ENCODE data around the gene TEN1.

Gene TEN1

GRCh38 chr17:76014100-76014924 lies 35.3 kb downstream of the TEN1 start:
- Histone ChIP-seq H3K4me1 (ENCODE audit: control insufficient read depth, insufficient read depth, low read length, poor library complexity, severe bottlenecking) (no peaks in the 10 kb centered on the region), H3K27ac (ENCODE audit: insufficient read depth, low read length, poor library complexity, severe bottlenecking) (no peak overlapping the region), H3K9me3 (ENCODE audit: control insufficient read depth, low read length) (no peaks in the 10 kb centered on the region), H3K27me3 (replicated peaks; ENCODE audit: control insufficient read depth, insufficient read depth, low read length, poor library complexity, severe bottlenecking) (no peaks in the 10 kb centered on the region), H3K4me3 (ENCODE audit: insufficient read depth, low read depth, low read length, poor library complexity, severe bottlenecking) (no peak overlapping the region), H3K36me3 (ENCODE audit: control insufficient read depth, insufficient read depth, low read length) (no peaks in the 10 kb centered on the region)
- DNase-seq = peak; percentile 51 to 64 (median 51)

GRCh38 chr17:76014925-76015261 lies 35.9 kb downstream of the TEN1 start:
- H3K4me3 ChIP-seq (ENCODE audit: insufficient read depth, low read depth, low read length, poor library complexity, severe bottlenecking) = no peak overlapping the region
- H3K4me1 ChIP-seq (ENCODE audit: control insufficient read depth, insufficient read depth, low read length, poor library complexity, severe bottlenecking) = no peaks in the 10 kb centered on the region
- H3K27me3 ChIP-seq (replicated peaks; ENCODE audit: control insufficient read depth, insufficient read depth, low read length, poor library complexity, severe bottlenecking) = no peaks in the 10 kb centered on the region
- H3K27ac ChIP-seq (ENCODE audit: insufficient read depth, low read length, poor library complexity, severe bottlenecking) = no peak overlapping the region
- DNase-seq = no peak
- no peaks in the 10 kb centered on the region for H3K36me3 ChIP-seq (ENCODE audit: control insufficient read depth, insufficient read depth, low read length)
- no peaks in the 10 kb centered on the region for H3K9me3 ChIP-seq (ENCODE audit: control insufficient read depth, low read length)

DNA sequence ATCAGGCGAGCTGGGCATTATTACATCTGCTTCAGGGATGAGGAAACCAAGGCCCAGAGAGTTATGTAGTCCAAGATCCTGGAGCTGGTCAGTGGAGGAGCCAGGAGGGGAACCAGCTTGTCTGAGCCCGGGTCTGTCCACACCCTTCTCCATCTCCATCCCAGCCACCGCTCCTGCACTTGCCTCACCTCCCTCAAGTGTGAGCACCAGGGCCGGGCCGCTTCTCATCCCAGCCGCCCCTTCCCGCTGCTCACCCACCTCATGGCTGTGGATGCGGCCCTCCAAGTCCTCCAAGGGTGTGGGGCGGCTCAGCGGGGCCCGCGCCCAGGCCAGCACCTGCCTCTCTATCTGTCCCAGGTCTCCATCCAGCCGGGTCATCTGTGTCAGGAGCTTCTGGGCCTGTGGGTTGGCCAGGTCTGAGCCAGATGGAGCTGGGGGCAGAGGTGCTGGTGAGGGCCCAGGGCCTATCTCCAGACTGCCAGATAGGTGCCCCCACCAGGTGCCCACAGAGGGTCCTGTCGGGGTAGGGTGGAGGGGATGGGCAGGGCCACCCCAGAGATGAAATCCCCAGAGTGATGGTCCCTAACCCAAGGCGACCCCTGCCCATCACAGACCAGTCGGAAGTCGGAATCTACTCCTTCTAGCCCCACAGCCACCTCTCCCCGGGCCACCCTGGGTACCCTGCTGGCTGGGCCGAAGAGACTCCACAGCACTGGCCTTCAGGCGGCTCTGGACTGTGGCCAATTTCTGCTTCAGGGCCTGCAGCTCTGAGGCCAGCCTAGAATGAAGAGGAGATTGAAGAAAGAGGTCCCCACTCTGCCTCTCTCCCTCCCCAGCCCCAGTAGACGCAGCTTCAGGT lies 38.7 kb downstream of the TEN1 start:
- Histone ChIP-seq H3K27me3 (replicated peaks; ENCODE audit: control insufficient read depth, insufficient read depth, low read length, poor library complexity, severe bottlenecking) (no peaks in the 10 kb centered on the region), H3K36me3 (ENCODE audit: control insufficient read depth, insufficient read depth, low read length) (no peaks in the 10 kb centered on the region), H3K27ac (ENCODE audit: insufficient read depth, low read length, poor library complexity, severe bottlenecking) (no peak overlapping the region), H3K9me3 (ENCODE audit: control insufficient read depth, low read length) (no peaks in the 10 kb centered on the region), H3K4me1 (ENCODE audit: control insufficient read depth, insufficient read depth, low read length, poor library complexity, severe bottlenecking) (no peaks in the 10 kb centered on the region), H3K4me3 (ENCODE audit: insufficient read depth, low read depth, low read length, poor library complexity, severe bottlenecking) (no peak overlapping the region)
- DNase-seq = no peak

- DNase-seq = no peak
- Histone ChIP-seq H3K9me3 (ENCODE audit: control insufficient read depth, low read length) (no peaks in the 10 kb centered on the region), H3K4me3 (ENCODE audit: insufficient read depth, low read depth, low read length, poor library complexity, severe bottlenecking) (no peak overlapping the region), H3K27me3 (replicated peaks; ENCODE audit: control insufficient read depth, insufficient read depth, low read length, poor library complexity, severe bottlenecking) (no peaks in the 10 kb centered on the region), H3K27ac (ENCODE audit: insufficient read depth, low read length, poor library complexity, severe bottlenecking) (no peak overlapping the region), H3K36me3 (ENCODE audit: control insufficient read depth, insufficient read depth, low read length) (no peaks in the 10 kb centered on the region), H3K4me1 (ENCODE audit: control insufficient read depth, insufficient read depth, low read length, poor library complexity, severe bottlenecking) (no peaks in the 10 kb centered on the region)
Measured at GRCh38 chr17:76018340-76018680, 39.3 kb downstream of the TEN1 start.

DNA sequence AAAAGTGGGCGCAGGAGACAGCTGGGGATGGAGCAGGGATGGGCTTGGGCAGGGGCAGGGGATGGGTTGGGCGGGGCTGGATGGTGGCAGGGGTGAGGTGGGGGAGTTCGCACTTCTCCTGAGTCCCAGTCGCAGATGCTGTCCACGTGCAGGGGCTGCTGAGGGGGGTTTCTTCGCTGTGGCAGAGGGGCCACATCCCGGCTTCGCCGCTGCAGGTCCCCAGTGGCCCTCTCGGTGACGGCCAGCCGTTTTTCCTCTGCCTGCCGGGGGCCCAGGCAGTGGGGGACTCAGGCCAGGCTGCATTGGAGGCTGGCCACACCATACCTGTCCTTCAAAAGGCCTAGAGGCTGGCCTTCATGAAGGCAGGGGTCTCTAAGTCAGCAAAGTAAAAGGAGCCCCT lies 39.8 kb downstream of the TEN1 start:
- Histone ChIP-seq H3K9me3 (ENCODE audit: control insufficient read depth, low read length) (no peaks in the 10 kb centered on the region), H3K4me1 (ENCODE audit: control insufficient read depth, insufficient read depth, low read length, poor library complexity, severe bottlenecking) (no peaks in the 10 kb centered on the region), H3K27me3 (replicated peaks; ENCODE audit: control insufficient read depth, insufficient read depth, low read length, poor library complexity, severe bottlenecking) (no peaks in the 10 kb centered on the region), H3K4me3 (ENCODE audit: insufficient read depth, low read depth, low read length, poor library complexity, severe bottlenecking) (no peak overlapping the region), H3K27ac (ENCODE audit: insufficient read depth, low read length, poor library complexity, severe bottlenecking) (no peak overlapping the region), H3K36me3 (ENCODE audit: control insufficient read depth, insufficient read depth, low read length) (no peaks in the 10 kb centered on the region)
- no peak for DNase-seq

GRCh38 chr17:76019833-76020467 lies 40.9 kb downstream of the TEN1 start:
- no peak for DNase-seq
- Histone ChIP-seq H3K4me3 (ENCODE audit: insufficient read depth, low read depth, low read length, poor library complexity, severe bottlenecking) (no peak overlapping the region), H3K27me3 (replicated peaks; ENCODE audit: control insufficient read depth, insufficient read depth, low read length, poor library complexity, severe bottlenecking) (no peaks in the 10 kb centered on the region), H3K27ac (ENCODE audit: insufficient read depth, low read length, poor library complexity, severe bottlenecking) (no peak overlapping the region), H3K4me1 (ENCODE audit: control insufficient read depth, insufficient read depth, low read length, poor library complexity, severe bottlenecking) (no peaks in the 10 kb centered on the region), H3K9me3 (ENCODE audit: control insufficient read depth, low read length) (no peaks in the 10 kb centered on the region), H3K36me3 (ENCODE audit: control insufficient read depth, insufficient read depth, low read length) (no peaks in the 10 kb centered on the region)

DNA sequence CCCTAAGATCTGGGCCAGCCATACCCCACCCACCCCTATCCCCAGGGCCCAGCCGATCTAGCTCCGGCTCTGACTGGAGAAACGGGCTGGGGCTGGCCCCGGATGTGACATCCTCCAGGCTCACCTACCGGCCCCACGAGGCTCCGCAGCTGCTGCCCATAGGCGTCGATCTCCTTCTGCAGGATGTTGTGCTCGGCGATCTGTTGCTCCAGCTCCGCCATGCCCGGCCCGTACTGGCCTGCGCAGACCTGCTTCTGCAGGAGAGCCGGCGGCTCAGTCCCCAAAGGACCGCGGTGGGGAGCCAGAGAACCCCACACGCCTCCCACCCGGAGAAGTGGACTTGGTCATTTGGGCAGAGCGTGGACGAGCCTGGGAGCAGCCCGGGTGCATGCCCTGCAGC lies 43.2 kb downstream of the TEN1 start:
- Histone ChIP-seq H3K4me1 (ENCODE audit: control insufficient read depth, insufficient read depth, low read length, poor library complexity, severe bottlenecking) (no peaks in the 10 kb centered on the region), H3K27ac (ENCODE audit: insufficient read depth, low read length, poor library complexity, severe bottlenecking) (no peak overlapping the region), H3K4me3 (ENCODE audit: insufficient read depth, low read depth, low read length, poor library complexity, severe bottlenecking) (no peak overlapping the region), H3K9me3 (ENCODE audit: control insufficient read depth, low read length) (no peaks in the 10 kb centered on the region), H3K27me3 (replicated peaks; ENCODE audit: control insufficient read depth, insufficient read depth, low read length, poor library complexity, severe bottlenecking) (no peaks in the 10 kb centered on the region), H3K36me3 (ENCODE audit: control insufficient read depth, insufficient read depth, low read length) (no peaks in the 10 kb centered on the region)
- no peak for DNase-seq

- no peak overlapping the region for H3K4me3 ChIP-seq (ENCODE audit: insufficient read depth, low read depth, low read length, poor library complexity, severe bottlenecking)
- no peaks in the 10 kb centered on the region for H3K4me1 ChIP-seq (ENCODE audit: control insufficient read depth, insufficient read depth, low read length, poor library complexity, severe bottlenecking)
- no peak overlapping the region for H3K27ac ChIP-seq (ENCODE audit: insufficient read depth, low read length, poor library complexity, severe bottlenecking)
- DNase-seq = no peak
- no peaks in the 10 kb centered on the region for H3K27me3 ChIP-seq (replicated peaks; ENCODE audit: control insufficient read depth, insufficient read depth, low read length, poor library complexity, severe bottlenecking)
- H3K36me3 ChIP-seq (ENCODE audit: control insufficient read depth, insufficient read depth, low read length) = no peaks in the 10 kb centered on the region
- no peaks in the 10 kb centered on the region for H3K9me3 ChIP-seq (ENCODE audit: control insufficient read depth, low read length)
Measured at GRCh38 chr17:76022973-76023899, 44.2 kb downstream of the TEN1 start.

DNA sequence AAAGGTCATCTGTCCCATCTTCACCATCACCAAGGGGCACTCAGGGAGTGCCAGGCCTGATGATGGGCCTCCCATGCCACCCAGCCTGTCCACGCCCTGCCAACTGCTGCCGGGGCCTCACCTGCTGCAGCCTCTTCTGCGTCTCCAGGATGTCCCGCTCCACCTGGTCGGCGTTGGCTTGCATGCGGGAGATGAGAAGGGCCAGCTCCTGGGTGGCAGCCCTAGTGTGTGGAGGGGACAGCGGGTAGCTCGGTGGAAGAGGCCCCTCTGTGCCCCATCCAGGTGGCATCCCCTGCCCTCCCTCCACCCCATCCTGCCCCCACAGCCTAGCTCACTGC lies 44.8 kb downstream of the TEN1 start:
- Histone ChIP-seq H3K9me3 (ENCODE audit: control insufficient read depth, low read length) (no peaks in the 10 kb centered on the region), H3K27me3 (replicated peaks; ENCODE audit: control insufficient read depth, insufficient read depth, low read length, poor library complexity, severe bottlenecking) (no peaks in the 10 kb centered on the region), H3K27ac (ENCODE audit: insufficient read depth, low read length, poor library complexity, severe bottlenecking) (no peak overlapping the region), H3K4me1 (ENCODE audit: control insufficient read depth, insufficient read depth, low read length, poor library complexity, severe bottlenecking) (no peaks in the 10 kb centered on the region), H3K4me3 (ENCODE audit: insufficient read depth, low read depth, low read length, poor library complexity, severe bottlenecking) (no peak overlapping the region), H3K36me3 (ENCODE audit: control insufficient read depth, insufficient read depth, low read length) (no peaks in the 10 kb centered on the region)
- DNase-seq = no peak

Measured in effector memory CD4-positive, alpha-beta T cell (primary cell).